Thyroid gland (tissue), 4 donors: ENCODE measurements around the gene KRTAP4-4.
"Not testable (repeated sequence)": the region's sequence is repeated elsewhere in the genome, so short reads cannot be mapped to it uniquely, and the experiment has no call there.

Experiments used
- CTCF ChIP-seq, 6 experiments: fragments of 200-600 bp in 3 of 6; fragments of 450-650 bp in 3 of 6; sonication (generic) in 3 of 6; IDR thresholded peaks; one replicate each; pipeline ENCODE4 v1.5.1; 2016 to 2019; ENCODE audit warnings: antibody characterized with exemption in 6 of 6, mild to moderate bottlenecking in 2 of 6, inconsistent platforms in 1 of 6, moderate library complexity in 1 of 6
- POLR2A ChIP-seq, 2 donors: fragments of 450-650 bp; IDR thresholded peaks; one replicate each; pipeline ENCODE4 v1.6.1; 2017; ENCODE audit warnings: antibody characterized with exemption in 2 of 2, mild to moderate bottlenecking in 2 of 2, moderate library complexity in 1 of 2

- not testable (repeated sequence) for TF ChIP-seq CTCF, POLR2A (IDR thresholded peaks at IDR 0.05)
These were observed 40.6 kb downstream of the KRTAP4-4 start for GRCh38 chr17:41119696-41120690.
